ENCODE measurements around the gene ARHGAP18.

The ARHGAP18 gene

DNA sequence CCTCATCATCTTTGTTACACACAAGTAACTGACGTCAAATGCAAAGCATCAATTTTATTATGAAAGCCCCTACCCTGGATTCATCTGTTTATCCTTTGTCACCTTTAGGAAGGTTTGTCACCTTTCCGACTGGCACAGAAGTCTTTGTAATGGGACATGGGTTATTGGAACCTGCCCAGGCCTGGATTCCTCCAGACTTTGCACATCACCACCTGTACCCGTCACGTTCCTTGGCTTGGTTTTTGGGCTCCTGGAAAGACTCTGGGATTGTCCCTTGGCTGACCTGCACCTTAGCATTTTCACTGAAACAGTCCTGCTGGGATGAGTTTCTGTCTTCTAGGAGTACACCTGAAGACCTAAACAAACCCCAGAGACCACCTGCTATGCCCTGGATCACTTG, 15.4 kb upstream of the ARHGAP18 start:
- TF ChIP-seq CTCF (IDR thresholded peaks at IDR 0.05; ENCODE audit: low read depth, low read length), result no peak
- no peak for DNase-seq (ENCODE audit: extremely low read depth, low read depth)

- no peak for DNase-seq (ENCODE audit: extremely low read depth, low read depth)
- no peak for TF ChIP-seq CTCF (IDR thresholded peaks at IDR 0.05; ENCODE audit: low read depth, low read length)
Observed at GRCh38 chr6:129719692-129720091, 9.7 kb upstream of the ARHGAP18 start.

DNA sequence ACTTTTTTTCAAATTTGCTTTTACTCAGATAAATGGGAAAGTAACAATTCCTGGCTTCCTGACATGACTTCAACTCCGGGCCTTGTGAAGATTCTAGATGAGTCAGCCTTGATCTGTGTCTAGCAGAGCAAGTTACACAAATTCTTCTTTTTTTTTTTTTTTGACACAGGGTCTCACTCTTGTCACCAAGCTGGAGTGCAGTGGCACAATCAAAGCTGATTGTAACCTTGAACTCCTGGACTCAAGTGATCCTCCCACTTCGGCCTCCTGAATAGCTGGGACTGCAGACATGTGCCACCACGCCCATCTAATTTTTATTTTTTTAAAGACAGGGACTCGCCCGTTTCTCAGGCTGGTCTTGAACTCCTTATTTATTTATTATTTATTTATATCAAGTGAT, 7.3 kb upstream of the ARHGAP18 start:
- TF ChIP-seq CTCF (IDR thresholded peaks at IDR 0.05; ENCODE audit: low read depth, low read length), result no peak
- DNase-seq (ENCODE audit: extremely low read depth, low read depth), result no peak

DNA sequence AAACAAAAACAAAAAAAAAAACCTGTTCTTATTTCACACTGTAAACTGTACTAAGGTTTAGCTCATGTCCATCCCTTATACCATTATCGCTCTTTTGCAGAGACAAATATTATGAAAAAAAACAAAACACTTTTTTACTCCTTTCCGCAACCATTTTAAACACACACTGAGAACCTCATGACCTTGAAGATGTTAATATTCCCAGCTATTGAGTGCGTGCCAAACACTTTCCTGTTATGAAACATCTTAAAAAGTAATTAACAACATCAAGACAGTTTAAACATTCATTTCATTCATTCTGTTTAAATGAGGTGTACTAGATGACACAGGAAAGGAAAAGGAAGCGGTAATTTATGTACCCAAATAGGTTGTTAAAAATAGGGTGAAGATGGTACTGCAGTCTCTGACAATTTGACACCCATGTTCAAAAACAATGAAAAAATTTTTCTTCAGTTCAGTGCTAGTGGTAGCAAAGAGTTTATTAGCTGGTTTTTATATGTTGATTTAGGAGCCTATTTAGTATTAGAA, 3.9 kb upstream of the ARHGAP18 start:
- no peak for TF ChIP-seq CTCF (IDR thresholded peaks at IDR 0.05; ENCODE audit: low read depth, low read length)
- no peak for DNase-seq (ENCODE audit: extremely low read depth, low read depth)

DNA sequence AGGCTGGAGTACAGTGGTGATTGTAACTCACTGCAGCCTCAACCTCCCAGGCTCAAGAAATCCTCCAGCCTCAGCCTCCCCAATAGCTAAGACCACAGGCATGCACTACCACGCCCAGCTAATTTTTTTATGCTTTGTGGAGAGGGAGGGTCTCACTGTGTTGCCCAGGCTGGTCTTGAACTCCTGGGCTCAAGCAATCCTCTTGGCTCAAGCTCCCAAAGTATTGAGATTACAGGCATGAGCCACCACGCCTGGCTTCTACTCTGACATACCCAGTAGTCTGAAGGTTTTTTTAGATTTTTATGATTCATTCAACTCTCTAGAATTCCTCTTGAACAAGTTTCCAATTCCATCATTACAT, 1.3 kb upstream of the ARHGAP18 start:
- no peak for TF ChIP-seq CTCF (IDR thresholded peaks at IDR 0.05; ENCODE audit: low read depth, low read length)
- no peak for DNase-seq (ENCODE audit: extremely low read depth, low read depth)

DNA sequence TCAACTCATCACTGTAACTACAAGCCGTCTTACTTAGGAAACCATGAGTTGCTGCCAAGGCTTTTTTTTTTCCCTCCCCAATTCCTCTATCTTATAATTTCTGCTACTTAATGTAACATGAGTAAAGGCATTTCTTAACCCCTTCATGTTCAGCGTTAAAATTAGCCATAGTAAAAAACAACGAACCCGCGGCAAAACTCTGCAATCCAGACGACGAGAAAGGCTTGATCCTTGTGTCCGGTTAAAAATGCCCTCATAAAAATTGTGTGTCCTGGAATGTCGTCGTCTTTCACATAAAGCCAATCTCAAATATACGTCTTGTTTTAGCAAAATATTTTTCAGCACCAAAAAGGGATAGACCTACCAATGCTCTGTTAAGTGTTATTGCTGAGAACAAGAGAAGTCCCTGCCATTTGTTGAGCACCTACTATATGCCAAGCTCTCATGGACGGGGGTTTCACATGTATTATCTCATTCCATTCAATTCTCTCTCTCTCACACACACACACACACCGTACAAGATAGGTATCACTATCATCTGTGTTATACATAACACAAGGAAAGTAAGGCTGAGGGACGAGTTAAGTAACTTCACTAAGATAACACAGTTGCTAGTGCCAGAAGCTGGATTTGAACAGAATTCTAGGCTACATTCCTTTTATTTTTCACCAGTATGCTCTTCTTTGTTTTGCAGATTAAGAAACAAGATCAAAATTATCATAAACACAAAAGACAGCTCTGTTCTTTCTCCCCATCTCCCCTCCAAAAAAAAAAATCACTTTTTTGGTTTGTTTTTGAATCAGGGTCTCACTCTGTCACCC, 683 bp upstream of the ARHGAP18 start:
- DNase-seq (ENCODE audit: extremely low read depth, low read depth), result no peak

More for the DNA sequence above, 683 bp upstream of the ARHGAP18 start:
- TF ChIP-seq CTCF (IDR thresholded peaks at IDR 0.05; ENCODE audit: low read depth, low read length), result no peak

Data from AG09319 (cell line).